ENCODE results near the gene TSSC4.

The TSSC4 gene

DNA sequence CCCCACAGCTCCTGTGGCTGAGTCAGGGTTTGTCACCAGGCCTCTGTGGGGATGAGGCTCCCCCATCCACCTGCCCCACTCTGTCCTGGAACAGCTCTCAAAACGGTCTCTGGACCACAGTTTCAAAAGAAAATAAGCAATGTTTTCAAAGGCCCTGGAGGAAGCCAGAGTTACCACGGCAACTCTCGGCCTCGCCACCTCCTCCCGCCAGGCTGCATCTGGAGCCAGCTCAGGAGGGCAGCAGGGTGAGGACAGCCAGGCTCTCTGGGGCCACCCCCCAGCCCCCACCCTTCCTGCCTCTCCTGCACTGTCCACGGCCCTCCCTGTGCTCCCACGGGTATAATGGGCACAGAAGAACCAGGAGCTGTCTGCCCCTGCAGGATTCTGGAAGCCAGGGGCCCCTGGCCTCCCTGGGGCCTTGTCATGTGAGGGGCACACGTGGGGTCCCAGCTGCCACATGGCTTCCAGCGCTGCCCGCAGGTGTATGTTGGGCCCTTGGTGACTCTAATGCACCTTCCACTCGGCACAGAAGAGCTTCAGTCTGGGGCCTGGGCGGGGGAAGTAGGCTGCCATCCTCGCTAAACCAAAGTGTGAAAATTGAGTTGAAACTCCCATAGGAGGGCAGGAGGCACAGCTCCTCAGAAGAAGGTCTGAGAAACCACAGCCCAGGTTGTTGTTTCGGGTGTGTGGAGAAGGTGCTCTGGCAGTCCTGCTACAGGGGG is 13.1 kb upstream of the TSSC4 start:
- H3K79me2 ChIP-seq (ENCODE audit: low read length) = peaks cover 85% of the 10 kb centered on the region
- peaks cover 20% of the 10 kb centered on the region; the same call in 1 of the 2 replicates for H3K4me1 ChIP-seq (ENCODE audit: low read length)
- no peaks in the 10 kb centered on the region for H3K27me3 ChIP-seq (ENCODE audit: low read depth, low read length)
- H3K27ac ChIP-seq (ENCODE audit: low read length) = no peak overlapping the region
- H3K4me2 ChIP-seq (ENCODE audit: low read length) = no peak overlapping the region
- TF ChIP-seq, protein P1, sequence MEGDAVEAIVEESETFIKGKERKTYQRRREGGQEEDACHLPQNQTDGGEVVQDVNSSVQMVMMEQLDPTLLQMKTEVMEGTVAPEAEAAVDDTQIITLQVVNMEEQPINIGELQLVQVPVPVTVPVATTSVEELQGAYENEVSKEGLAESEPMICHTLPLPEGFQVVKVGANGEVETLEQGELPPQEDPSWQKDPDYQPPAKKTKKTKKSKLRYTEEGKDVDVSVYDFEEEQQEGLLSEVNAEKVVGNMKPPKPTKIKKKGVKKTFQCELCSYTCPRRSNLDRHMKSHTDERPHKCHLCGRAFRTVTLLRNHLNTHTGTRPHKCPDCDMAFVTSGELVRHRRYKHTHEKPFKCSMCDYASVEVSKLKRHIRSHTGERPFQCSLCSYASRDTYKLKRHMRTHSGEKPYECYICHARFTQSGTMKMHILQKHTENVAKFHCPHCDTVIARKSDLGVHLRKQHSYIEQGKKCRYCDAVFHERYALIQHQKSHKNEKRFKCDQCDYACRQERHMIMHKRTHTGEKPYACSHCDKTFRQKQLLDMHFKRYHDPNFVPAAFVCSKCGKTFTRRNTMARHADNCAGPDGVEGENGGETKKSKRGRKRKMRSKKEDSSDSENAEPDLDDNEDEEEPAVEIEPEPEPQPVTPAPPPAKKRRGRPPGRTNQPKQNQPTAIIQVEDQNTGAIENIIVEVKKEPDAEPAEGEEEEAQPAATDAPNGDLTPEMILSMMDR (IDR thresholded peaks at IDR 0.05; ENCODE audit: low read depth, low read length) = no peak
- TF ChIP-seq EZH2phosphoT487 (IDR thresholded peaks at IDR 0.05; ENCODE audit: low read depth) = no peak
- H4K20me1 ChIP-seq (ENCODE audit: insufficient read depth, low read length) = peaks cover 87% of the 10 kb centered on the region
- H3K4me3 ChIP-seq (ENCODE audit: low read length) = no peak overlapping the region
- H3K9ac ChIP-seq (ENCODE audit: low read length) = no peak overlapping the region
- H2AFZ ChIP-seq (ENCODE audit: low read depth, low read length) = no peak overlapping the region
- no peaks in the 10 kb centered on the region for H3K9me3 ChIP-seq (ENCODE audit: insufficient read depth, low read length)
- peaks cover 4% of the 10 kb centered on the region for H3K36me3 ChIP-seq (replicated peaks; ENCODE audit: low read depth, low read length)

DNA sequence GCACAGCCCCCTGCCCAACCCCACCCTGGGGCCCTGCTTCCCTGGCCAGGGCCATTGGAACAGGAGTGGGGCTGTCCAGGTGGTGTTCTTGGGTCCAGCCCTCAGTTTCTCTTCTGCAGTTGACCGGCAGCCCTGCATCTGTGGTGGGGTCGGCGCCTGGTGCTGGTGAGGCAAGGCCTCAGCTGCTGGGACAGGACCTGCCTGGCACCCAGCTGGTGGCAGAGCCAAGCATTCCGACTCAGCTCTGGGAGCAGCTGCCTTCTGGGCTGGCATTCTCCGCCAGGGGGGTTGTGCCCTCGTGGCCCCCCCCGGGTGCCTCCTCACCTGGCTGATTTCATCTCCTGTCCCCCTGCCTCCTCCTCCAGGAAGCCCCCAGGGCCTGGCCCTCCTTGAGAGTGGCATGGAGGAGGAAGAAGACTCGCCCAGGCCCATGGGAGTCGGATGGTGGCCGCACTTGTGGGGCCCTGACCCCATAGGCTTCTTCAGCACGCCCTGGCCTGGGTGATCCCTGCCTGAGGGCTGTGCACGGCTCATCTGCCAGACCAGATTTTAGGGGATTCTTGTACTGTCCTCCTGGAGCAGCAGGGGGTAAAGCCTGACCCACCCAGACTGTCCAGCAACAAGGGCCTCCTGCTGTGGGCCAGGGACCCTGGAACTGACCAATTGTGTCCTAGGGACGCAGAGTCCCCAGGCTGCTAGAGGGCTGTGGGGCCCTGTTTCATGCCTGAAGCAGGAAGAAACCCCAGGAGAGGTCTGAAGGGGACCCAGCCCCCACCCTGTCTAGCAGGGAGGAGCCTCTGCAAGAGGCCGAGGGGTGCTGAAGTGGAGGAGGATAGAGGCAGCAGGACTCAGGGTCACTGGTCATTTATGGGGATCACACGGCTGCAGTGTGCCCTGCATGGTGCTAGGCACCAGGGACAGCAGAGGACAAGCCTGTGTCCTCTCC is 11.8 kb upstream of the TSSC4 start:
- H2AFZ ChIP-seq (ENCODE audit: low read depth, low read length) = no peak overlapping the region
- no peak overlapping the region for H3K4me3 ChIP-seq (ENCODE audit: low read length)
- H3K27ac ChIP-seq (ENCODE audit: low read length) = no peak overlapping the region
- H3K9me3 ChIP-seq (ENCODE audit: insufficient read depth, low read length) = no peaks in the 10 kb centered on the region
- no peaks in the 10 kb centered on the region for H3K27me3 ChIP-seq (ENCODE audit: low read depth, low read length)
- H4K20me1 ChIP-seq (ENCODE audit: insufficient read depth, low read length) = peaks cover 80% of the 10 kb centered on the region
- peaks cover 73% of the 10 kb centered on the region for H3K79me2 ChIP-seq (ENCODE audit: low read length)
- H3K4me1 ChIP-seq (ENCODE audit: low read length) = peaks cover 17% of the 10 kb centered on the region; the same call in 1 of the 2 replicates
- H3K36me3 ChIP-seq (replicated peaks; ENCODE audit: low read depth, low read length) = peaks cover 4% of the 10 kb centered on the region
- H3K9ac ChIP-seq (ENCODE audit: low read length) = no peak overlapping the region
- no peak overlapping the region for H3K4me2 ChIP-seq (ENCODE audit: low read length)
- no peak for TF ChIP-seq EZH2phosphoT487 (IDR thresholded peaks at IDR 0.05; ENCODE audit: low read depth)
- TF ChIP-seq, protein P1 (IDR thresholded peaks at IDR 0.05; ENCODE audit: low read depth, low read length) = no peak

DNA sequence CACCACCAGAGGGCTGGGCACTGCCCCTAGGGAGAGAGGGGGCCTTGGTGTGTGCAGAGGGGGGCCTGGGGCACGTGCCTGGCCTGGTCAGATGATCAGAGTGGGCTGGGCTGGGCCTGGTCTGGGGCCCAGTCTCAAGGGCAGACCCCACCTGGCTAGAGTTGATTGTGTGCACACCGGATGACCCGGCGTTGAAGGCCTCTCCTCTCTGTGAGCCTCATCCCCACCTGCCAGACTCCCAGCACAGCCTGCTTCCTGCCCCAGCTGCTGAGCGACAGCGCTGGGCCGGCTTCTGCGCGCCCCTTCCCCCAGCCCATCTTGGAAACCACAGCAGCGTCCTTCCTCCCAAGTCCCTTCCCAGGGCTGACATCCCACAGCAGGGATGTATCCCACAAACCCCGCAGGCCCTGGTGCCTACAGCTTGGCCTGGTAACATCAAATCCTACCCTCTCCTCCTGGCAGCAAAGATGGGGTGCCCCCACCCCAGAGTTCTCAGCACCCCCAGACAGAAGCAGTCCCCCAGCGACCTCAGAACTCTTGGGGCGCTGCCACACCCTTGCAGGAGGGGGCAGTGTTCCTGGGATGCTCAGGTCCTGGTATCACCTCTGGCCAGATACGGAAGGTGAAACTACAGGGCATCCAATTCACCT is 11.0 kb upstream of the TSSC4 start:
- Histone ChIP-seq H3K4me1 (ENCODE audit: low read length) (peaks cover 13% of the 10 kb centered on the region; the same call in 1 of the 2 replicates), H3K9me3 (ENCODE audit: insufficient read depth, low read length) (no peaks in the 10 kb centered on the region), H3K27me3 (ENCODE audit: low read depth, low read length) (no peaks in the 10 kb centered on the region), H3K4me2 (ENCODE audit: low read length) (no peak overlapping the region), H3K4me3 (ENCODE audit: low read length) (no peak overlapping the region), H3K36me3 (replicated peaks; ENCODE audit: low read depth, low read length) (peaks cover 4% of the 10 kb centered on the region), H3K9ac (ENCODE audit: low read length) (no peak overlapping the region), H3K79me2 (ENCODE audit: low read length) (peaks cover 67% of the 10 kb centered on the region), H2AFZ (ENCODE audit: low read depth, low read length) (no peak overlapping the region), H4K20me1 (ENCODE audit: insufficient read depth, low read length) (peaks cover 78% of the 10 kb centered on the region), H3K27ac (ENCODE audit: low read length) (no peak overlapping the region)
- TF ChIP-seq, protein P1 (IDR thresholded peaks at IDR 0.05; ENCODE audit: low read depth, low read length) = no peak
- no peak for TF ChIP-seq EZH2phosphoT487 (IDR thresholded peaks at IDR 0.05; ENCODE audit: low read depth)
